NT2/D1 (cell line): ENCODE measurements around the gene LRRC56.

ENCODE experiments used
- SUZ12 ChIP-seq: IDR thresholded peaks from 2 replicates; pipeline ENCODE4 v1.6.1; 2011; ENCODE audit not compliant: insufficient read length, insufficient read depth; ENCODE audit errors: extremely low read depth
- YY1 ChIP-seq: IDR thresholded peaks from 2 replicates; pipeline ENCODE4 v1.6.1; 2011; ENCODE audit not compliant: insufficient read length, insufficient read depth
- ZNF274 ChIP-seq: IDR thresholded peaks from 2 replicates; pipeline ENCODE4 v1.6.1; 2011; ENCODE audit warnings: mild to moderate bottlenecking, low read depth, low read length

- TF ChIP-seq ZNF274 = no peak
- no peak for TF ChIP-seq YY1
- TF ChIP-seq SUZ12 = no peak
These were observed 37.9 kb upstream of the LRRC56 start for GRCh38 chr11:499201-500076.
